SH-SY5Y (cell line): ENCODE data around the gene RBCK1.

Experiments
- GATA2 ChIP-seq: IDR thresholded peaks from 2 replicates; pipeline ENCODE4 v1.6.1; 2011; ENCODE audit warnings: mild to moderate bottlenecking, low read depth, low read length
- GATA3 ChIP-seq: IDR thresholded peaks from 2 replicates; pipeline ENCODE4 v1.6.1; 2011; ENCODE audit warnings: low read depth, mild to moderate bottlenecking, low read length, moderate library complexity

DNA sequence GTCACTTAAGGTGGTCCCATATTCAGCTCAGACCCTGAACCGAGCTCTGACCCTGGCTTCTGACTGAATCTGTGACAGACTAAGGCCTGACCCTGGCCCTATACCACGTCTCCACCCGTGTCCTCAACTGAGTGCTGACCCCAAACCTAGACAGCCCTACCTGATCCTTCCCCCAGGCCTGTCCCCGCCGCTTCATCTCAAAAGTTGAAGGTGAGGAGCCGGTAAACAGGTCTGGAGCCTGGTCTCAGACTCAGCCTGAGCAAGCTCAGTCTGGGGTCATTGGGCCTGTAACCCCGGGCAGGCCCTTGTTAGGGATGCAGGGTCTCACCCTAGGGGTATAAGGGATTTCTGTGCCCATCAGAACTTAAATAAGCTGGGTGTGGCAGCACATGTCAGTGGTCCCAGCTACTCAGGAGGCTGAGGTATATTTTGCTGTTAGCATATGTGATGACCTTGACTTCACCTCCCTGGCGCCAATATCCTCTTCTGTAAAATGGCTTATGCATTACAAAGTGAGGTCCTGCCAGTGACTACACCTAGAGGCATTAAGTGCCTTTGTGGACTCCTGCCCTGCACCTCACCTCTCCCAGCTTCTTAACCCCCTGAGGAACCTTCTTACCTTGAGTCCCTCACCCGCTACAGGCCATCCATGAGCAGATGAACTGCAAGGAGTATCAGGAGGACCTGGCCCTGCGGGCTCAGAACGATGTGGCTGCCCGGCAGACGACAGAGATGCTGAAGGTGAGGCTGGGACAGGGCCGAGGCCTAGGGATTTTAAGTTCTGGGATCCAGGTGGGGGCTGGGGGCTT, 20.0 kb downstream of the RBCK1 start:
- no peak for TF ChIP-seq GATA3
- no peak for TF ChIP-seq GATA2
